Muscle layer of duodenum (tissue), 2 donors: ENCODE measurements around the gene SRD5A3.

Experiments
- H3K27ac ChIP-seq: one replicate; pipeline ENCODE4 v1.7.0; 2013; ENCODE audit warnings: mild to moderate bottlenecking, low read length
- H3K27me3 ChIP-seq: one replicate; pipeline ENCODE4 v1.7.0; 2013; ENCODE audit warnings: low read depth, mild to moderate bottlenecking, control low read depth, low read length
- H3K36me3 ChIP-seq, 2 donors: one replicate each; pipeline ENCODE4 v1.7.0; 2013; ENCODE audit warnings: low read length in 2 of 2, control low read depth in 1 of 2, mild to moderate bottlenecking in 1 of 2; ENCODE audit not compliant: insufficient read depth in 2 of 2, control insufficient read depth in 1 of 2
- H3K4me1 ChIP-seq, 2 donors: one replicate each; pipeline ENCODE4 v1.7.0; 2013; ENCODE audit warnings: low read length in 2 of 2, mild to moderate bottlenecking in 2 of 2, control low read depth in 1 of 2, moderate library complexity in 1 of 2; ENCODE audit not compliant: insufficient read depth in 2 of 2, control insufficient read depth in 1 of 2
- H3K4me3 ChIP-seq, 2 donors: one replicate each; pipeline ENCODE4 v1.7.0; 2013; ENCODE audit warnings: low read length in 2 of 2, low read depth in 1 of 2, mild to moderate bottlenecking in 1 of 2
- H3K9me3 ChIP-seq, 2 donors: one replicate each; pipeline ENCODE4 v1.7.0; 2013; ENCODE audit warnings: low read length in 2 of 2, control low read depth in 1 of 2, mild to moderate bottlenecking in 1 of 2; ENCODE audit not compliant: control insufficient read depth in 1 of 2
- donor health status: healthy.

SRD5A3 gene

GRCh38 chr4:55378617-55379467, 32.8 kb downstream of the SRD5A3 start:
- no peak overlapping the region for H3K4me3 ChIP-seq
- no peak overlapping the region for H3K27ac ChIP-seq
- H3K4me1 ChIP-seq, result no peaks in the 10 kb centered on the region
- H3K9me3 ChIP-seq, result no peaks in the 10 kb centered on the region
- H3K36me3 ChIP-seq, result no peaks in the 10 kb centered on the region
- no peaks in the 10 kb centered on the region for H3K27me3 ChIP-seq

- H3K4me3 ChIP-seq, result no peak overlapping the region
These were observed 34.5 kb downstream of the SRD5A3 start for GRCh38 chr4:55380576-55380975.

DNA sequence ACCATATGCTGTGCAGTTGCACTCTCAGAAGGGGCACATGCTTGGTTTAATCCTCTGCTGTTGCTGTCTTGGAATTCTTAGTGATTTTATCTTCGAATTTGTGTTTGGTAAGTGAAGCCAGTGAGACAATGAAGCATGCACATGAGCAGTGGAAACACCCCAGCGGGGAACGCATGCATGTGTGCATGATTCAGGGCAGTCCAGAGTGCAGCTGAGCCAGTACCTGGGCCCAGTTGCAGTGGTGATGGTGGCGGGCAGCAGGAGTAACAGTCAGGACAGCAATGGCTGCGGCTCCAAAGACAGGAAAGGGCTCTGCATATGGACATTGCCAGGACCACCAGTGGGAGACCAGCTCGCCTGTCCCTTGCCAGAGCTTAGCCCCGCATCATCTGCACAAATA, 35.5 kb downstream of the SRD5A3 start:
- Histone ChIP-seq H3K4me3 (no peak overlapping the region), H3K4me1 (no peaks in the 10 kb centered on the region), H3K36me3 (no peaks in the 10 kb centered on the region), H3K27me3 (no peaks in the 10 kb centered on the region), H3K9me3 (no peaks in the 10 kb centered on the region), H3K27ac (no peak overlapping the region)

More at GRCh38 chr4:55380576-55380975, 34.5 kb downstream of the SRD5A3 start:
- H3K27ac ChIP-seq, result no peak overlapping the region
- no peaks in the 10 kb centered on the region for H3K36me3 ChIP-seq
- H3K9me3 ChIP-seq, result no peaks in the 10 kb centered on the region
- no peaks in the 10 kb centered on the region for H3K27me3 ChIP-seq
- no peaks in the 10 kb centered on the region for H3K4me1 ChIP-seq

DNA sequence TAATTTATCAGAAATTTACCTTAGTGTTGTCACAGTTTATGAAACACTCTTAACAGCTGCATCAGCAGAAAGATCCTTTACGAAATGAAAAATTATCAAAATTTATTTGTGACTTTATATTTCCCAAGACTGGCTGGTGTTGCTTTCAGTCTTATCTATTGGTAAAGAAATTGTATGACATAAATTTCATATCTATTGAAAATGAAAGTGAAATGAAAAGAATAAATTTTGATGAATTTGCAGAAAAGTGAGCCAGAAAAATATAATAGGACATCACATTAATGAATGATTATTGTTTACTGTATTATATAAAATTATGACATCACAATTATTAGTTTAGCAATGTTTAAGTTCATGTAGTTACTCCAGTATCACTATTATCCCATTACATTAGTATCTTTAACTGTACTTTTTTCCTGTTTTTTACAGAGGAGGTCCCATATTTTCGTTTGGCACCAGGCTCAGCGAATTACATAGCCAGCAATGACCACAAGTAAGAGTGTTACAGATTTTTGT, 36.5 kb downstream of the SRD5A3 start:
- Histone ChIP-seq H3K4me3 (no peak overlapping the region), H3K27me3 (no peaks in the 10 kb centered on the region), H3K4me1 (no peaks in the 10 kb centered on the region), H3K36me3 (no peaks in the 10 kb centered on the region), H3K27ac (no peak overlapping the region), H3K9me3 (no peaks in the 10 kb centered on the region)

- Histone ChIP-seq H3K9me3 (no peaks in the 10 kb centered on the region), H3K27ac (no peak overlapping the region), H3K36me3 (no peaks in the 10 kb centered on the region), H3K4me1 (no peaks in the 10 kb centered on the region), H3K4me3 (no peak overlapping the region), H3K27me3 (no peaks in the 10 kb centered on the region)
These were observed 39.2 kb downstream of the SRD5A3 start for GRCh38 chr4:55385201-55385649.

DNA sequence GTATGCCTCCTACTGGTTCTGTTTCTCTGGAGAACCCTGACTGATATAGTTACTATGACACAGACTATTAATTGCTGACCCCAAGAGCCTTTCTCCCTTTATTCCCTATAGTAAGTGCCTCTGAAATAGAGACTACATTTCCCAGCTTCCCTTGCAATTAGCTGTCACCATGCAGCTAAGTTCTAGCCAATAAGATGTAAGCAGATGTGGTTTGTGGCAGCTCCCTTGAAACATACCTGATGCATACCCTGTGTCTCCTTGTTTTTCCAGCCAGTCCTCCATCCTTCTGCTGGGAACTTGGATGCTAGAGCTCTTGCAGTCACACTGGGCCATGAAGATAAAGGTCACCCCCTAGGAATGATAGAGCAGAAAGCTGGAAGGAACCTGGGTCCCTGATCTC, 40.0 kb downstream of the SRD5A3 start:
- Histone ChIP-seq H3K4me3 (no peak overlapping the region), H3K4me1 (no peaks in the 10 kb centered on the region), H3K9me3 (no peaks in the 10 kb centered on the region), H3K36me3 (no peaks in the 10 kb centered on the region), H3K27ac (no peak overlapping the region), H3K27me3 (no peaks in the 10 kb centered on the region)

GRCh38 chr4:55386840-55387239, 40.8 kb downstream of the SRD5A3 start:
- Histone ChIP-seq H3K27ac (no peak overlapping the region), H3K9me3 (no peaks in the 10 kb centered on the region), H3K36me3 (no peaks in the 10 kb centered on the region), H3K4me1 (no peaks in the 10 kb centered on the region), H3K27me3 (no peaks in the 10 kb centered on the region), H3K4me3 (no peak overlapping the region)

DNA sequence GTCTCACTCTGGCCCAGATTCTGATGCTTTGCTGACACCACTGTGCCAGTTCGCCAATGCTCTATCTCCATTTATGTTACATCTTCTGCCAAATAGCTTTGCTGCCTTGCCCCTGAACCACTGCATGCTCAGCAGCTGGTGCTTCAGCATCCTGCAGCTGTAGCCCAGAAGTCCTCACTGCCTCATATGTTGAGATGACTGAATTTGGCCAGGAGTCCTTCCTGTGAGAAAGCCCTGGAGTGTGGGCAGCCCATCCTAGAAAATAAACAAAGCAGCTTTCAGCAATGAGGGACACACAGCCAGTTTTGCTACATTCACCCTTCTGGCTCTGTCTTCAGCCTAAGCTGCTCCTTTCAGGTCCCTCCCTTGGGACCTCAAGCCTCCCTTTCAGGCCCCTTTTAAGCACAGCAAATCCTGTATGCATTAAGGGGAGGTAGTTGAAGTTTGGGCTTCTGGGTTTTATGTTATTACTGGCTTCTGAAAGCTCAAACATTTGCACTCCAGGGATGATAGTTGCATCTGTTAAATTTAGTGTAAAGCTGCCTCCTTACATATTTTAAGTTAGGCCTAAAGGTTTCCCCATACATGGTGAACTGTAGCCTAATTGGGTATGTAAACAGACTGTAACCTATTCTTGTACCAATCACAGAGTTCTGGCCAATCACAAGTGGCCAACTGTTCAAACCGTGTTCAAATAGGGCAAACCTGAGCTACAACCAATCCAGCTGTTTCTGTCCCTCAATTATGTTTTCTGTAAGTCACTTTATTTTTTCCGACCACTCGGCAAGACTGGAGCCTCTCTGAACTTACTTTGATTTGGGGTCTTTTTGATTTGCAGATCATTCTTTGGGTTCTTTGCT, 47.6 kb downstream of the SRD5A3 start:
- Histone ChIP-seq H3K36me3 (peaks cover 0 to 23% of the 10 kb centered on the region in 2 donors), H3K9me3 (no peaks in the 10 kb centered on the region), H3K27ac (no peak overlapping the region), H3K4me3 (no peak overlapping the region), H3K27me3 (no peaks in the 10 kb centered on the region), H3K4me1 (peaks cover 2 to 8% of the 10 kb centered on the region in 2 donors)

DNA sequence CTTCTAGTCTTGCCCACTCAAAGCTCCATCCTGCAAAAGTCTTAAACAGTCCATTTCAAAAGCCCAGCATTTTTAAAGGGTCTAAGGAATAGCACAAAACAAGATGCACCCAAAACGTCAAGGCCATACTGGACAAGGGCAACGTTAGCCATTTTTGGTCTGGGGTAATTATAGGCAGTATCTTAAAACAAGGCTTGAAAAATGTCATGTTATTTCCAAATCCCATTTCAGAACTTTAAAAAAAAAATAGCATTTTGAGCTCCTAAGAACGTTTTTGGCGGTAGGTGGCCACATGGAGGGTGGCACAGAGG, 49.1 kb downstream of the SRD5A3 start:
- Histone ChIP-seq H3K4me3 (peak overlapping the region; percentile 90 to 91), H3K4me1 (peaks cover 10 to 12% of the 10 kb centered on the region in 2 donors), H3K36me3 (peaks cover 0 to 23% of the 10 kb centered on the region in 2 donors), H3K27ac (peak overlapping the region; percentile 98), H3K27me3 (no peaks in the 10 kb centered on the region), H3K9me3 (no peaks in the 10 kb centered on the region)

- Histone ChIP-seq H3K36me3 (peaks cover under 1 to 23% of the 10 kb centered on the region in 2 donors), H3K27ac (peak within 1 kb of the TSS; percentile 98)
These were observed 49.7 kb downstream of the SRD5A3 start, which contains the start of gene TMEM165 for GRCh38 chr4:55395529-55396307. Gene TMEM165, plus strand, starts transcription at chr4:55395957. Its CDS starts 233 bp downstream, at chr4:55396190.

More at GRCh38 chr4:55395529-55396307, 49.7 kb downstream of the SRD5A3 start, which contains the start of gene TMEM165:
- H3K9me3 ChIP-seq, result no peaks in the 10 kb centered on the region
- H3K4me3 ChIP-seq, result peak within 1 kb of the TSS; percentile 90 to 91
- no peaks in the 10 kb centered on the region for H3K27me3 ChIP-seq
- peaks cover 10 to 12% of the 10 kb centered on the region in 2 donors for H3K4me1 ChIP-seq
